HepG2 (cell line): ENCODE data around the gene DMTF1. TPM values are rescaled to one million over a fixed set of nuclear protein-coding genes. Genes with fewer than 3 reads are reported as not detected.
A peak's percentile ranks its signal among the peaks of the same experiment; 100 is the strongest.

ENCODE experiments used
- AHDC1 ChIP-seq: sonication (generic); formaldehyde crosslinking; IDR thresholded peaks from 2 replicates; pipeline ENCODE4 v1.5.1; 2020; ENCODE audit warnings: mild to moderate bottlenecking, missing genetic modification reagents, borderline replicate concordance
- ATF4 ChIP-seq, 2 experiments: fragments of 450-650 bp in 1 of 2; sonication (generic) in 1 of 2; formaldehyde crosslinking; IDR thresholded peaks; 2 replicates each; pipeline versions ENCODE4 v1.5.0 to v1.8.0; 2020 to 2022; ENCODE audit warnings: mild to moderate bottlenecking in 1 of 2, missing genetic modification reagents in 1 of 2
- BATF2 ChIP-seq: sonication (generic); formaldehyde crosslinking; IDR thresholded peaks from 2 replicates; pipeline ENCODE4 v1.8.0; 2022; ENCODE audit warnings: mild to moderate bottlenecking, missing genetic modification reagents, moderate library complexity
- EP300 ChIP-seq, 3 experiments: sonication (generic) in 1 of 3; formaldehyde crosslinking in 1 of 3; IDR thresholded peaks; 2 replicates each; pipeline versions ENCODE4 v1.5.1 to v1.6.1; 2011 to 2020; ENCODE audit warnings: low read depth in 2 of 3, low read length in 2 of 3, borderline replicate concordance in 1 of 3, improper control_type of control experiment in 1 of 3, mild to moderate bottlenecking in 1 of 3, missing genetic modification reagents in 1 of 3, moderate library complexity in 1 of 3
- HHEX ChIP-seq: IDR thresholded peaks from 2 replicates; pipeline ENCODE4 v1.6.1; 2016; ENCODE audit warnings: control low read depth
- TAF1 ChIP-seq: sonication (generic); formaldehyde crosslinking; IDR thresholded peaks from 2 replicates; pipeline ENCODE4 v1.4.0; 2020; ENCODE audit warnings: missing genetic modification reagents
- TCF7L2 ChIP-seq: IDR thresholded peaks from 2 replicates; pipeline ENCODE4 v1.6.1; 2011; ENCODE audit warnings: mild to moderate bottlenecking, low read depth, low read length, moderate library complexity
- TFDP2 ChIP-seq: sonication (generic); formaldehyde crosslinking; IDR thresholded peaks from 2 replicates; pipeline ENCODE4 v1.4.0; 2020; ENCODE audit warnings: missing genetic modification reagents
- TFE3 ChIP-seq: IDR thresholded peaks from 2 replicates; pipeline ENCODE4 v1.6.1; 2016
- ZBTB49 ChIP-seq: sonication (generic); formaldehyde crosslinking; IDR thresholded peaks from 2 replicates; pipeline ENCODE4 v1.4.0; 2020; ENCODE audit warnings: missing genetic modification reagents, borderline replicate concordance
- ZNF160 ChIP-seq: sonication (generic); formaldehyde crosslinking; IDR thresholded peaks from 2 replicates; pipeline ENCODE4 v1.8.0; 2022; ENCODE audit warnings: mild to moderate bottlenecking, inconsistent platforms, missing genetic modification reagents
- ZNF296 ChIP-seq: sonication (generic); formaldehyde crosslinking; conservative IDR thresholded peaks from 2 replicates; pipeline ENCODE4 v1.5.0; 2020; ENCODE audit warnings: mild to moderate bottlenecking, missing genetic modification reagents
- ZNF557 ChIP-seq: sonication (generic); formaldehyde crosslinking; IDR thresholded peaks from 2 replicates; pipeline ENCODE4 v1.4.0; 2020; ENCODE audit warnings: missing genetic modification reagents
- ZNF761 ChIP-seq: sonication (generic); formaldehyde crosslinking; conservative IDR thresholded peaks from 2 replicates; pipeline ENCODE4 v1.4.0; 2020; ENCODE audit warnings: mild to moderate bottlenecking, missing genetic modification reagents
- polyA plus RNA-seq, 8 experiments: library from polyadenylated mRNA; depleted of rRNA in 3 of 8; stranded (reverse) in 7 of 8; unstranded in 1 of 8; fragments of >200 nt; fragmentation: Illumina TruSeq in 4 of 8; extraction: Trizol in 4 of 8; gene quantifications; 2 replicates each; pipeline versions ENCODE4 v1.2.1 to v1.2.3, GENCODE V29; 2011 to 2016; ENCODE audit warnings: low read depth in 4 of 8, missing spikeins in 1 of 8, mixed read lengths in 1 of 8; ENCODE audit not compliant: insufficient read depth in 1 of 8
- total RNA-seq, 5 experiments: library from RNA; depleted of rRNA; stranded (reverse); fragments of >200 nt; fragmentation: Illumina TruSeq; extraction: Trizol; gene quantifications; 2 replicates each; pipeline ENCODE4 v1.2.3, GENCODE V29; 2016; ENCODE audit warnings: low read depth in 1 of 5

The DMTF1 gene
- total and polyA plus RNA-seq, 2 of the 13 experiments (the other 11 are each of a cell fraction or from before 2014, with no cell fraction given) = 45.8 to 132 TPM

GRCh38 chr7:87152112-87152896 is at the start of gene DMTF1 (continued):
- TF ChIP-seq TCF7L2 = no peak
- TF ChIP-seq ZNF160 (CRISPR knock-in tag) = peak; percentile 63; the same call in 1 of the 2 replicates
- peak; percentile 84 for TF ChIP-seq ZNF557 (CRISPR knock-in tag)
- peak in 1 of 2 experiments; percentile 49; a peak in 1 of 4 replicates for TF ChIP-seq ATF4 (CRISPR knock-in tag; IDR thresholded peaks at IDR 0.05)
- TF ChIP-seq ZBTB49 (CRISPR knock-in tag) = no peak
- 0 out of 2 replicates have a peak, but pooled peaks have one; percentile 13 for TF ChIP-seq AHDC1 (CRISPR knock-in tag)
- peak; percentile 43 for TF ChIP-seq TFE3
- TF ChIP-seq ZNF296 (CRISPR knock-in tag) = no peak
- TF ChIP-seq ZNF761 (CRISPR knock-in tag) = peak; percentile 81; the same call in 1 of the 2 replicates
- peak; percentile 99 for TF ChIP-seq TFDP2
- peak; percentile 88 for TF ChIP-seq TAF1
- 0 out of 4 replicates have a peak, but pooled peaks have one; percentile 7 to 17 for TF ChIP-seq EP300 (IDR thresholded peaks at IDR 0.05; ENCODE audit: low read depth in 2 of 2, low read length in 2 of 2)
- no peak; the same call in 1 of the 2 replicates for TF ChIP-seq EP300 (CRISPR knock-in tag; IDR thresholded peaks at IDR 0.05; ENCODE audit: borderline replicate concordance)
- no peak for TF ChIP-seq BATF2 (CRISPR knock-in tag)
- no peak for TF ChIP-seq HHEX
